Coronary artery (tissue), 2 donors: ENCODE results near the gene HCLS1.

ENCODE experiments used
- DNase-seq: peaks from one replicate; pipeline ENCODE4 v3.0.0-alpha.2; 2017; ENCODE audit warnings: low spot score
- H3K27ac ChIP-seq, 2 donors: fragments of 200-600 bp; sonication (generic); one replicate each; pipeline ENCODE4 v1.5.1; 2016 to 2019
- H3K4me3 ChIP-seq: fragments of 200-600 bp; sonication (generic); 2 replicates; pipeline ENCODE4 v1.5.1; 2016; ENCODE audit warnings: mild to moderate bottlenecking, moderate library complexity
- TF ChIP-seq, protein P1 (sequence below): fragments of 200-600 bp; sonication (generic); IDR thresholded peaks from one replicate; pipeline ENCODE4 v1.5.1; 2019; ENCODE audit warnings: antibody characterized with exemption

Gene HCLS1

DNA sequence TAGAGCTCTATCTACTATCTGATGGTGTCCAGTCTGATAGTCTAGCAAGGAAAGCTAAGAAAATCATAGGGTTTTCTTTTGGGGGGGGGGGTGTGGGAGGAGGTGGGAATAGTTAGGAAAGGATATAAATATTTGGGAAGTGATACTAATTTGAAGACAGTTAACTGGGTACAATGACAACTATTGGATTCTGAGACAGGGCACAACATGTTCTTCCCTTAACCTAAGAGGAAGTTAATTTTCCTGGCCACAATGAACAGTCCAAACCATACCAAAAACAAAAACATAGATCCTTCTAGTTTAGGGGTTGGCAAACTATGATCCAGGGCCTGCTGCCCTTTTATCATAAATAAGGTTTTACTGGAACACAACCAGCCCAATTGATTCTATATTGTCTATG lies 10.0 kb upstream of the HCLS1 start:
- peak overlapping the region in 1 of 2 donors; percentile 58 for H3K27ac ChIP-seq
- TF ChIP-seq, protein P1, sequence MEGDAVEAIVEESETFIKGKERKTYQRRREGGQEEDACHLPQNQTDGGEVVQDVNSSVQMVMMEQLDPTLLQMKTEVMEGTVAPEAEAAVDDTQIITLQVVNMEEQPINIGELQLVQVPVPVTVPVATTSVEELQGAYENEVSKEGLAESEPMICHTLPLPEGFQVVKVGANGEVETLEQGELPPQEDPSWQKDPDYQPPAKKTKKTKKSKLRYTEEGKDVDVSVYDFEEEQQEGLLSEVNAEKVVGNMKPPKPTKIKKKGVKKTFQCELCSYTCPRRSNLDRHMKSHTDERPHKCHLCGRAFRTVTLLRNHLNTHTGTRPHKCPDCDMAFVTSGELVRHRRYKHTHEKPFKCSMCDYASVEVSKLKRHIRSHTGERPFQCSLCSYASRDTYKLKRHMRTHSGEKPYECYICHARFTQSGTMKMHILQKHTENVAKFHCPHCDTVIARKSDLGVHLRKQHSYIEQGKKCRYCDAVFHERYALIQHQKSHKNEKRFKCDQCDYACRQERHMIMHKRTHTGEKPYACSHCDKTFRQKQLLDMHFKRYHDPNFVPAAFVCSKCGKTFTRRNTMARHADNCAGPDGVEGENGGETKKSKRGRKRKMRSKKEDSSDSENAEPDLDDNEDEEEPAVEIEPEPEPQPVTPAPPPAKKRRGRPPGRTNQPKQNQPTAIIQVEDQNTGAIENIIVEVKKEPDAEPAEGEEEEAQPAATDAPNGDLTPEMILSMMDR: no peak
- no peak for DNase-seq

DNA sequence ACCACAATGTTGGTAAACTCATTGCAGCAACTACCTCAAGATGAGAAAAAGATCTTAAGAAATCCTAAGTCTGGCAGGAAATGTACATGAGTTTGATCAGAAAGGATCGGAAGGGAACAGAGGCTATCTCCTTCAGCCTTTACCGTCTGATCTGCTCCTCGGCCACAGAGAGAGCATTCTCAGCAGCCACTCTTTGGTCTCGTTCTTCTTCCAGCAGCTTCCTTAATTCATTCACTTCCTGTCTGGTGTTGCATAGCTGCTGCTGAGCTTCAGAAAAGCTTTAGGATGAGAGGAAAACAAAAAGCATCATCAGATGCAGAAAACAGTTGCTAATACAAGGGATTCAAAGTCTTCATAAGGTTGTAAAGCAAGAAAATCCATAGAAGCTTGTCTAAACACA lies 6.6 kb upstream of the HCLS1 start:
- TF ChIP-seq, protein P1: no peak
- H3K27ac ChIP-seq: peak overlapping the region in 1 of 2 donors; percentile 30
- no peak for DNase-seq

More for the DNA sequence above, 10.0 kb upstream of the HCLS1 start:
- H3K4me3 ChIP-seq: no peak overlapping the region

DNA sequence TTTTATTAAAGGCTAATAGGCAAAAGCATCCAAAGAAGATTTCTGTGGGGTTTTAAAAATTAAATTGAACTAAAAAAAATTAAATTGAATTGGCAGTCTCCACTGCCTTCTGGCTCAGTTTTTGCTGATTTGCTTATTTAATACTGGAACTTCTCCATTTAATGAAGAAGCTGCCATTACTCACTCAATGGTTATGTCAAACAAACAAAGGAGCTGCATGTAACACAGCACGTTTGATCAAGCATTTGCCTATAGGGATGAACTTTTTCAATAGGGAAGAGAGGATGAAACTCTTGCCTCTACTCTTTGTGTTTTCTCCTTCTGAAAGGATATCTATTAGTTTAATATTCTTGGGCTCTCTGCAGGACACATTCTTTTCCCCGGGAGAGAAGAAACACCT lies 4.8 kb upstream of the HCLS1 start:
- DNase-seq: no peak
- TF ChIP-seq, protein P1: no peak
- peak overlapping the region in 1 of 2 donors; percentile 15 for H3K27ac ChIP-seq
- H3K4me3 ChIP-seq: no peak overlapping the region

More for the DNA sequence above, 6.6 kb upstream of the HCLS1 start:
- no peak overlapping the region for H3K4me3 ChIP-seq

DNA sequence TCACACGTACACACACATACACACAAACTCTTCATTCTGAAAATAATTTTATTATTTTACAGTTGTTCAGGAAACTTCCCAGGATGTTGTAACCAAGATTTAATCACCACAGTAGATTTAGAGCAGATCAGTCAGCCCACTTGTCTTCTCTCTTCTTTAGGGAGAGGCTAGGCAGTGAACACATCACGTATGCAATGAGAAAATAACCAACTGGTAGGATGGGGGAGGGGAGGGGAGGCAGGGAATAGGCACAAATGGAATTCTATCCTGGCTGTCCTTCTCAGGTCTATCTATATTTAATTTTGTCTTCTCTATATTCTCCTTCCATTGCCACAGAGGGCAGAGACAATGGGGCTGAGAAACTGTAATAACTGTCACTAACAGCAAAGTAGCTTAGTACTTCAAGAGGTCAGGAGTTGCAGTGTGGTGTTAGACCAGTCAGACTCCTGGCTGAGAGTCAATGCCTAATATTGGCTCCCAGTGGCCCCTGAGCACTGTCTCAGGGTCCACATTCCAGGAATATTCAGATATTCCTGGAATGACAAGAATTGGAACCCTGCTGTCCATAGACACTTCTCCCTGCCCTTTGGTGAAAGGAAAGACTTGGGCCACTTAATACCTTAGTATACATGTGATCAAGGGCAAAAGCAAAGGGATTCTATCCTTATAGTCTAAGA lies 2.6 kb upstream of the HCLS1 start:
- Histone ChIP-seq H3K27ac (no peak overlapping the region), H3K4me3 (no peak overlapping the region)
- no peak for DNase-seq
- TF ChIP-seq, protein P1: no peak

DNA sequence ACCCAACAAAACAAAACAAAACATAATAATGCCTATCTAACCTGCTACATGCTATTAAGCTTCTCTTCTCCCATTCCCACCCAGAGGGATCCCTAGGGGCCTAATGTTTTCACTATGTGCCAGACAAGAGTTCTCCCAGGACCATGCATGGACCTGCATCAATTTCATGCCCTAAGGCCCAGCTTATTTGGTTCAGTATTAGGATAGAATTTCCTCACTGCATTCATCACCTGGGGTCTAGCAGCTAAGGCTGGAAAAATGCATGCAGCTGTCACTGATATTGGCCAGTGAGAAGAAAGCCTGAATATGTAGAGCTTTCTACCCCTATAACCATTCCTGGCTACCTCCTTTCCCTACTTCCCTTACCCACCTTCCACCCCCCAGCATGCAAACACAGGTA lies 2.0 kb upstream of the HCLS1 start:
- DNase-seq: no peak
- H3K27ac ChIP-seq: no peak overlapping the region
- H3K4me3 ChIP-seq: no peak overlapping the region
- TF ChIP-seq, protein P1: no peak

DNA sequence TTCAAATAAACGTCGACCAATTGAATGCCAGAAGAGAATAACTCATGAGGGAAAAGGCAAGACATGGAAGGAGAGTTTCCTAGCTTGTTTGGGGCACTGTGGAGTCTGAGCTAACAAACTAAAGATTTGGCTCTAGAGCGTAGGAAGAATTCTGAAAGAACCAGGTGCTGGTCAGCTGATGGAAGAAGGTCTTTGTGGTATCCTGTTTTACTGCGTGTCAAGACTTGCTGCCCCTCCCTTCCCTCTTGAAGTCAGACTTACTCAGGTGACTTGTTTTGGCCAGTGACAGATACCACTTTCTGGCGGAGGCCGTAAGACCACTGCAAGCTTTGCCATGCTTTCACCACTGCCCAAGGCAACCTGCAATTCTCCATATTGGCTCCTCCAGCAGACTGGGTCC lies 673 bp upstream of the HCLS1 start:
- TF ChIP-seq, protein P1: no peak
- DNase-seq: no peak
- no peak overlapping the region for H3K4me3 ChIP-seq
- peak overlapping the region in 1 of 2 donors; percentile 74 for H3K27ac ChIP-seq

DNA sequence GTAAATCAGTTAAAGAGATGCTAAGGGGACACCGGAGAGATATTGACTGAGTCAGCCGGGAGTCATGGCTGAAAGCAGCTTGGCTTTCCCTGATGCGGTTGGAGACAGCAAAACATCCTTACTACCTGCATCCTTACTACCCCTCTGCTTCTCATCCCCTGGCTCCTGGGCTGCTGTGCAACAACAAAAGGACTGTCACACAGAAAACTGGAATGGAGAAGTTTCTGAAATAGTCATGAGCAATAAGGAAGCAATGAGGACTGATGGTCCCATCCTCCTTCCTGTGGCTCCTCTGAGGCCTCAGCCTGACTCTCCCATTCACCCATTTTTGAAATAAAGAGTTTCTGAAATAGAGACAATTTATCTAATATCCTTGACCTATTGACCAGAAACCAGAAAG lies 1.1 kb downstream of the HCLS1 start:
- no peak for DNase-seq
- TF ChIP-seq, protein P1: no peak
- Histone ChIP-seq H3K4me3 (peak overlapping the region; percentile 57), H3K27ac (peak overlapping the region in 1 of 2 donors; percentile 74)
